ENCODE measurements around the gene KIT. TPM values are rescaled to one million over a fixed set of nuclear protein-coding genes. Genes with fewer than 3 reads are reported as not detected.

KIT gene
- polyA plus RNA-seq, 1 experiment, result 3.3 TPM

DNA sequence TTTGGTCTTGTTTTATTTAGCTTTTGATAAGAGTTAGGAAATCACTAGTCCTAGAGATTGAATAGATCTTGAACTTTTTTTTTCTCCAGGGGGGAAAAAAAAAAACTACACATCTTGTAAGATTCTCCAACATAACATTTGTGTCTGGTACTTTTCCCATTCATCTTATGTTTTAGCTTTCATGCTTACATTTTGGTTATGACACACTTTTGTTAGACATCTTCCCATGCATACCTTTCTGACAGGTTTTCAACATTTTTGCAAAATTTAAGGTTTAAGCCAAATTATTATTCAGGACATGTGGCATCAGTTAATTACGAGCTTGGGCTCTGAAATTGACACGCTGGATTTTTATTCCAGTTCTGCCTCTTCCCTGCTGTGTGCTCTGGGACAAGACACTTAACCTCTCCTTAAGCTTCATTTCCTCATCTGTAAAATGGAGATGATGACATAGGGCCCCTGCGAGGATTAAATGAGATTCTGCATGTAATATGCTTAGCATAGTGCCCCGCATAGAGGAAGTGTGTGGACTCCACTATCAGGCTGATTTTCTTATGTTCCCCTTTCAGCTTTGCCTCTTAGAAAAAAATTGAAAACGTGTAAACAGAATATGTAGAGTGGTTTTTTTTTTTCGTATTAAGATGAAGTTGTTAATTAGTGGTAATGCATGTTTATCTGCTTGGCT, 5.3 kb downstream of the KIT start:
- Histone ChIP-seq H3K27me3 (ENCODE audit: control insufficient read depth, insufficient read depth, low read length) (no peaks in the 10 kb centered on the region), H3K36me3 (ENCODE audit: control insufficient read depth, insufficient read depth, low read length) (no peaks in the 10 kb centered on the region), H3K4me3 (ENCODE audit: low read depth, low read length) (no peak overlapping the region)
- DNase-seq (ENCODE audit: low read depth), result no peak
- POLR2A ChIA-PET, result no interaction called here
- CTCF ChIA-PET, result interaction anchor here (0.6 to 1.5 kb wide), 3 partner anchors 12 to 33 kb away, joined by 4 read pairs; no protein-coding TSS in a partner anchor
- TF ChIP-seq, protein P1, sequence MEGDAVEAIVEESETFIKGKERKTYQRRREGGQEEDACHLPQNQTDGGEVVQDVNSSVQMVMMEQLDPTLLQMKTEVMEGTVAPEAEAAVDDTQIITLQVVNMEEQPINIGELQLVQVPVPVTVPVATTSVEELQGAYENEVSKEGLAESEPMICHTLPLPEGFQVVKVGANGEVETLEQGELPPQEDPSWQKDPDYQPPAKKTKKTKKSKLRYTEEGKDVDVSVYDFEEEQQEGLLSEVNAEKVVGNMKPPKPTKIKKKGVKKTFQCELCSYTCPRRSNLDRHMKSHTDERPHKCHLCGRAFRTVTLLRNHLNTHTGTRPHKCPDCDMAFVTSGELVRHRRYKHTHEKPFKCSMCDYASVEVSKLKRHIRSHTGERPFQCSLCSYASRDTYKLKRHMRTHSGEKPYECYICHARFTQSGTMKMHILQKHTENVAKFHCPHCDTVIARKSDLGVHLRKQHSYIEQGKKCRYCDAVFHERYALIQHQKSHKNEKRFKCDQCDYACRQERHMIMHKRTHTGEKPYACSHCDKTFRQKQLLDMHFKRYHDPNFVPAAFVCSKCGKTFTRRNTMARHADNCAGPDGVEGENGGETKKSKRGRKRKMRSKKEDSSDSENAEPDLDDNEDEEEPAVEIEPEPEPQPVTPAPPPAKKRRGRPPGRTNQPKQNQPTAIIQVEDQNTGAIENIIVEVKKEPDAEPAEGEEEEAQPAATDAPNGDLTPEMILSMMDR (IDR thresholded peaks at IDR 0.05; ENCODE audit: insufficient read depth, low read depth, low read length), result no peak

DNA sequence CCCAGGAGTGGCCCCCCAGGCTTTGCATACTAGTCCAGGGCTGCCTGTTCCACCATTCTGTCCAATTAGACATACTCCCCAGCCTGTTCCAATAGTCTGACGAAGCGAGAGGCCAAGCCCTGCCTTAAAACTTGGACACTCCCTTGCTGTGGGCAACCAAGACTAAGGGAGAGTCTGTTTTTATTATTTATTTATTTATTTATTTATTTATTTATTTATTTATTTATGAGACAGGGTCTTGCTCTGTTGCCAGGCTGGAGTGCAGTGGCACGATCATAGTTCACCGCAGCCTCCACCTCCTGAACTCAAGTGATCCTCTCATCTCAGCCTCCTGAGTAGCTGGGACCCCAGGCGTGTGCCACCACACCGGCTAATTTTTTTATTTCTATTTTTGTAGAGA, 6.6 kb downstream of the KIT start:
- no peak overlapping the region for H3K4me3 ChIP-seq (ENCODE audit: low read depth, low read length)
- CTCF ChIA-PET, result no interaction called here
- TF ChIP-seq, protein P1 (IDR thresholded peaks at IDR 0.05; ENCODE audit: insufficient read depth, low read depth, low read length), result no peak
- H3K27me3 ChIP-seq (ENCODE audit: control insufficient read depth, insufficient read depth, low read length), result no peaks in the 10 kb centered on the region
- DNase-seq (ENCODE audit: low read depth), result no peak
- no peaks in the 10 kb centered on the region for H3K36me3 ChIP-seq (ENCODE audit: control insufficient read depth, insufficient read depth, low read length)
- POLR2A ChIA-PET, result no interaction called here

DNA sequence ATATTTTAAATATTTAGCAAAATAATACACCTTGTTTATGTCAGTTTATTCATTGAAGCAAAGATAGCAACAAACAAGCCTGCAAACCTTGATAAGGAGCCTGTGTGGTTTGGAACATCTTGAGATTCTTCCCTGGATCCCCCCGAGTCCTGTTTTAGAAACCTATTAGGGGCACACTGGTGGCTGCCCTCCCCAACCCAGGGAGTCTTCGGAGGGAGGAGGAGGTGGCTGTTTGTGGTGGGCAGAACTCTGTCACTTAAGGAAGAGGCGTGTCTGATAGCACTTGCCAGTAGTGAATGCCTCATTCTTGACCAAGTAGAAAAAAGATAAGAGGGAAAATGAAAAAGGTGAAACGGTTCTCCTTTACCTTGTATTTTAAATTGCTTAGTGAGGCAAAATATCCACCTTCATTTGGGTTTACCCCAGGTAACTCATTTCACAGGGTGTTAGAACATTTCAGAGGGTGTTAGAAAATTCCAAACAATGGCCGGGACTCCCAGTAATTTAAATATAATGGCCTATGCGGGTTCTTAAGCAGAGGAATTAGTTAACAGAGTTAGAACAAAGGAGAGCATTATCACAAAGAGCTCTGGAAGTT, 10.4 kb downstream of the KIT start:
- no peak overlapping the region for H3K4me3 ChIP-seq (ENCODE audit: low read depth, low read length)
- no peak for DNase-seq (ENCODE audit: low read depth)
- H3K27me3 ChIP-seq (ENCODE audit: control insufficient read depth, insufficient read depth, low read length), result no peaks in the 10 kb centered on the region
- POLR2A ChIA-PET, result interaction anchor here (0.7 kb wide), 1 partner anchor 169 kb away, joined by 3 read pairs; no protein-coding TSS in a partner anchor
- H3K36me3 ChIP-seq (ENCODE audit: control insufficient read depth, insufficient read depth, low read length), result no peaks in the 10 kb centered on the region
- CTCF ChIA-PET, result no interaction called here
- TF ChIP-seq, protein P1 (IDR thresholded peaks at IDR 0.05; ENCODE audit: insufficient read depth, low read depth, low read length), result no peak

DNA sequence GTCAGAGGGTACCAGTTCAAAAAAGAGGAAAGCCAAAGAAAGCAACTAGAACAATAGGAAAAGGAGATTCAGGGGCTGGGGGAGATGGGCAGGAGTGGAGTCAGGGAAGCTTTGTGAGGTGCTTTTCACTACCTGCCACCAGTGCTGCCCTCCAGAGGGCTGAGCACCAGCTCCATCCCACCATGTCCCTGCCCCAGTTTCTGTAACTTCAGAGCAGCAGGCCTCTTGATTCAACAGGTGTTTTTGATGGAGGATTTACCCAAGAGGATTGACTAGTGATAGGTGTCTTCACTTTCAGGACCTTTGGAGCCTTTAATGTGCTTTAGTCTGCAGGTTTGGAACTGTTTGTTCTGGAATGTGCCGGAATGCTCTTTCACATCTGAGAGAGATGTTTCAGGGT, 12.1 kb downstream of the KIT start:
- TF ChIP-seq, protein P1 (IDR thresholded peaks at IDR 0.05; ENCODE audit: insufficient read depth, low read depth, low read length), result no peak
- Histone ChIP-seq H3K27me3 (ENCODE audit: control insufficient read depth, insufficient read depth, low read length) (no peaks in the 10 kb centered on the region), H3K36me3 (ENCODE audit: control insufficient read depth, insufficient read depth, low read length) (no peaks in the 10 kb centered on the region), H3K4me3 (ENCODE audit: low read depth, low read length) (no peak overlapping the region)
- CTCF ChIA-PET, result no interaction called here
- DNase-seq (ENCODE audit: low read depth), result no peak
- POLR2A ChIA-PET, result no interaction called here

DNA sequence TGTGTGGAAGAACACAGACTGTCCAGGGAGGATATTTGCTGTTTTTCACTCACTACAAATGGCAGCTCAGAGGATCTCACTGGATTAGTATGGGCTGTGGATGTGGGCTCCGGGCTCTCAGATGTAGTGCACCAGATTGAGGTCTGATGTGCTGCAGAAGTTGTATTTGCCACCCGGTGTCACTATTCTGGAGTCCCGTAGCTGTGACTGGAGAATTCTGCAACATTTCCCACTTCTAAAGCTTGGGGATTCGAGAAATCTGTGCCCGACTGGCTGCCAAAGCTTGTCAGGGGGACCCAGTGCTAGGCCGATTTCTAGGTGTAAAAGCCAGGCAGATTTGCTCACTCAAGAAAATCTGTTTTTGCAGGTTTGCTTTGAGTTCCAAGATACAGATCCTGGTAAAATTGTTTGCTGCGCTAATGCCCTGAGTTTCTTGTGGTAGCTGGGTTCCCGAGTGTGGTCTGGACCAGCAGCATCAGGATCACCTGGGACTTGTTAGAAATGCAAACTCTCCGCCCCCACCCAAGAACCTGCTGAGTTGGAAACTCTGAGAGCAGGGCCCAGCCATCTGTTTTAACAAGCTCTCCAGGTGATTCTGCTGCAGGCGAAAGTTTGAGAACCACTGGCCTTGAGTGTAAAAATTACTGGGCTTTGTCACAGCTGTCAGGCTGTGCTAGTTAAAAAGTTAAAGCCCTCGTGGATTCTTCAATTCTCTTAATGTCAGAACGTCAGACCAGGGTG, 18.1 kb downstream of the KIT start:
- CTCF ChIA-PET, result interaction anchor here (1.4 kb wide), 1 partner anchor 10 kb away, joined by 4 read pairs; no protein-coding TSS in a partner anchor

More for the DNA sequence above, 18.1 kb downstream of the KIT start:
- TF ChIP-seq, protein P1 (IDR thresholded peaks at IDR 0.05; ENCODE audit: insufficient read depth, low read depth, low read length), result no peak
- DNase-seq (ENCODE audit: low read depth), result no peak
- POLR2A ChIA-PET, result no interaction called here
- Histone ChIP-seq H3K36me3 (ENCODE audit: control insufficient read depth, insufficient read depth, low read length) (no peaks in the 10 kb centered on the region), H3K4me3 (ENCODE audit: low read depth, low read length) (no peak overlapping the region), H3K27me3 (ENCODE audit: control insufficient read depth, insufficient read depth, low read length) (no peaks in the 10 kb centered on the region; the same call in 1 of the 2 replicates)
